WTC11 (cell line): ENCODE data around the gene PTPN11.

ENCODE experiments used
- NFYB ChIP-seq: sonication (generic); formaldehyde crosslinking; conservative IDR thresholded peaks from 2 replicates; pipeline ENCODE4 v1.8.0; 2022; ENCODE audit warnings: low read depth, missing genetic modification reagents
- ZNF263 ChIP-seq: sonication (generic); formaldehyde crosslinking; IDR thresholded peaks from 2 replicates; pipeline ENCODE4 v1.8.1; 2022; ENCODE audit warnings: low read depth, mild to moderate bottlenecking, moderate library complexity, missing genetic modification reagents
- ZNF671 ChIP-seq: fragments of 250-450 bp; sonication (Bioruptor Pico); IDR thresholded peaks from 2 replicates; pipeline ENCODE4 v1.8.0; 2021; ENCODE audit warnings: mild to moderate bottlenecking
- TF ChIP-seq, protein P1 (sequence below): sonication (generic); formaldehyde crosslinking; IDR thresholded peaks from 2 replicates; pipeline ENCODE4 v1.8.1; 2023; ENCODE audit warnings: mild to moderate bottlenecking, moderate library complexity, missing genetic modification reagents
- TF ChIP-seq, protein P2 (sequence below): sonication (generic); formaldehyde crosslinking; conservative IDR thresholded peaks from 2 replicates; pipeline ENCODE4 v1.8.1; 2022; ENCODE audit warnings: mild to moderate bottlenecking, missing genetic modification reagents

GRCh38 chr12:112427760-112428159 lies 9.0 kb downstream of the PTPN11 start:
- no peak for TF ChIP-seq ZNF263 (CRISPR knock-in tag)
- TF ChIP-seq, protein P1, sequence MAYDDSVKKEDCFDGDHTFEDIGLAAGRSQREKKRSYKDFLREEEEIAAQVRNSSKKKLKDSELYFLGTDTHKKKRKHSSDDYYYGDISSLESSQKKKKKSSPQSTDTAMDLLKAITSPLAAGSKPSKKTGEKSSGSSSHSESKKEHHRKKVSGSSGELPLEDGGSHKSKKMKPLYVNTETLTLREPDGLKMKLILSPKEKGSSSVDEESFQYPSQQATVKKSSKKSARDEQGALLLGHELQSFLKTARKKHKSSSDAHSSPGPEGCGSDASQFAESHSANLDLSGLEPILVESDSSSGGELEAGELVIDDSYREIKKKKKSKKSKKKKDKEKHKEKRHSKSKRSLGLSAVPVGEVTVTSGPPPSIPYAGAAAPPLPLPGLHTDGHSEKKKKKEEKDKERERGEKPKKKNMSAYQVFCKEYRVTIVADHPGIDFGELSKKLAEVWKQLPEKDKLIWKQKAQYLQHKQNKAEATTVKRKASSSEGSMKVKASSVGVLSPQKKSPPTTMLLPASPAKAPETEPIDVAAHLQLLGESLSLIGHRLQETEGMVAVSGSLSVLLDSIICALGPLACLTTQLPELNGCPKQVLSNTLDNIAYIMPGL = no peak
- no peak for TF ChIP-seq ZNF671 (CRISPR knock-in tag)
- TF ChIP-seq, protein P2, sequence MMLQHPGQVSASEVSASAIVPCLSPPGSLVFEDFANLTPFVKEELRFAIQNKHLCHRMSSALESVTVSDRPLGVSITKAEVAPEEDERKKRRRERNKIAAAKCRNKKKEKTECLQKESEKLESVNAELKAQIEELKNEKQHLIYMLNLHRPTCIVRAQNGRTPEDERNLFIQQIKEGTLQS (CRISPR knock-in tag) = no peak
- no peak for TF ChIP-seq NFYB (CRISPR knock-in tag)
